ENCODE results near the gene CPAMD8.

CPAMD8 gene

GRCh38 chr19:16901491-16902175 is 125.0 kb downstream of the CPAMD8 start:
- DNase-seq = no peak
- no peak overlapping the region for H3K4me2 ChIP-seq (ENCODE audit: low read length)
- H3K4me3 ChIP-seq (ENCODE audit: low read depth, low read length) = no peak overlapping the region
- no peak overlapping the region for H3K23ac ChIP-seq (ENCODE audit: low read length)
- H3K18ac ChIP-seq (ENCODE audit: low read length) = no peak overlapping the region
- H3K4ac ChIP-seq (ENCODE audit: low read depth, low read length) = no peak overlapping the region
- no peak overlapping the region for H2BK120ac ChIP-seq (ENCODE audit: insufficient read depth, low read length, poor library complexity)
- H3K79me1 ChIP-seq (ENCODE audit: low read length) = peaks cover 3% of the 10 kb centered on the region
- H2AFZ ChIP-seq (ENCODE audit: insufficient read depth, low read length, poor library complexity) = no peak overlapping the region
- H3K9me3 ChIP-seq (ENCODE audit: insufficient read depth, low read depth, low read length) = peaks cover 13% of the 10 kb centered on the region
- no peak overlapping the region for H4K8ac ChIP-seq (ENCODE audit: low read depth, low read length)
- H3K4me1 ChIP-seq (ENCODE audit: control insufficient read depth in 1 of 2, insufficient read depth in 2 of 2, low read length in 2 of 2) = peaks cover under 1 to 5% of the 10 kb centered on the region in 2 experiments
- no peak overlapping the region for H2AK5ac ChIP-seq (ENCODE audit: low read length)
- H4K91ac ChIP-seq (ENCODE audit: low read depth, low read length) = no peak overlapping the region
- H3K9ac ChIP-seq (ENCODE audit: low read length) = no peak overlapping the region
- H3K27me3 ChIP-seq (ENCODE audit: insufficient read depth, low read length) = peaks cover under 1% of the 10 kb centered on the region
- no peak overlapping the region for H4K12ac ChIP-seq (ENCODE audit: low read depth, low read length)
- H3K14ac ChIP-seq (ENCODE audit: low read length) = no peak overlapping the region
- H2BK12ac ChIP-seq (ENCODE audit: low read length) = no peak overlapping the region
- no peak overlapping the region for H3K27ac ChIP-seq (ENCODE audit: low read depth, low read length)
- no peak overlapping the region for H2BK5ac ChIP-seq (ENCODE audit: low read depth, low read length, poor library complexity)
- H3K36me3 ChIP-seq (ENCODE audit: control insufficient read depth in 1 of 2, insufficient read depth in 2 of 2, low read length in 2 of 2) = no peaks in the 10 kb centered on the region
- WGBS (ENCODE audit: extremely low coverage, insufficient coverage, insufficient read length) = no CpG with 5 or more reads among the region's 19 CpGs
- H3K79me2 ChIP-seq (ENCODE audit: control insufficient read depth, insufficient read depth, low read length, poor library complexity) = no peaks in the 10 kb centered on the region

- Histone ChIP-seq H3K36me3 (ENCODE audit: control insufficient read depth in 1 of 2, insufficient read depth in 2 of 2, low read length in 2 of 2) (no peaks in the 10 kb centered on the region), H3K79me2 (ENCODE audit: control insufficient read depth, insufficient read depth, low read length, poor library complexity) (no peaks in the 10 kb centered on the region), H3K4me2 (ENCODE audit: low read length) (no peak overlapping the region), H3K23ac (ENCODE audit: low read length) (no peak overlapping the region), H3K27me3 (ENCODE audit: insufficient read depth, low read length) (peaks cover 5% of the 10 kb centered on the region), H3K4me3 (ENCODE audit: low read depth, low read length) (peak overlapping the region; percentile 10), H3K18ac (ENCODE audit: low read length) (no peak overlapping the region), H4K12ac (ENCODE audit: low read depth, low read length) (no peak overlapping the region), H3K9me3 (ENCODE audit: insufficient read depth, low read depth, low read length) (peaks cover 13% of the 10 kb centered on the region), H3K79me1 (ENCODE audit: low read length) (peaks cover 5% of the 10 kb centered on the region), H2AFZ (ENCODE audit: insufficient read depth, low read length, poor library complexity) (no peak overlapping the region), H2AK5ac (ENCODE audit: low read length) (no peak overlapping the region), H2BK120ac (ENCODE audit: insufficient read depth, low read length, poor library complexity) (no peak overlapping the region), H4K8ac (ENCODE audit: low read depth, low read length) (no peak overlapping the region), H4K91ac (ENCODE audit: low read depth, low read length) (no peak overlapping the region), H3K4ac (ENCODE audit: low read depth, low read length) (no peak overlapping the region), H3K27ac (ENCODE audit: low read depth, low read length) (no peak overlapping the region), H2BK12ac (ENCODE audit: low read length) (no peak overlapping the region), H2BK5ac (ENCODE audit: low read depth, low read length, poor library complexity) (no peak overlapping the region), H3K4me1 (ENCODE audit: control insufficient read depth in 1 of 2, insufficient read depth in 2 of 2, low read length in 2 of 2) (peaks cover 6 to 12% of the 10 kb centered on the region in 2 experiments), H3K14ac (ENCODE audit: low read length) (no peak overlapping the region), H3K9ac (ENCODE audit: low read length) (no peak overlapping the region)
- peak in 1 of 2 donors; percentile 63 for DNase-seq
- WGBS (ENCODE audit: extremely low coverage, insufficient coverage, insufficient read length) = no CpG with 5 or more reads among the region's 7 CpGs
These were observed 127.0 kb downstream of the CPAMD8 start for GRCh38 chr19:16899566-16900075.

GRCh38 chr19:16898361-16899015 is 128.1 kb downstream of the CPAMD8 start:
- Histone ChIP-seq H3K4ac (ENCODE audit: low read depth, low read length) (no peak overlapping the region), H2BK120ac (ENCODE audit: insufficient read depth, low read length, poor library complexity) (no peak overlapping the region), H4K8ac (ENCODE audit: low read depth, low read length) (no peak overlapping the region), H3K27me3 (ENCODE audit: insufficient read depth, low read length) (peaks cover 5% of the 10 kb centered on the region), H2BK12ac (ENCODE audit: low read length) (no peak overlapping the region), H4K91ac (ENCODE audit: low read depth, low read length) (no peak overlapping the region), H3K9me3 (ENCODE audit: insufficient read depth, low read depth, low read length) (peaks cover 10% of the 10 kb centered on the region), H3K4me2 (ENCODE audit: low read length) (no peak overlapping the region), H3K9ac (ENCODE audit: low read length) (no peak overlapping the region), H3K36me3 (ENCODE audit: control insufficient read depth in 1 of 2, insufficient read depth in 2 of 2, low read length in 2 of 2) (no peaks in the 10 kb centered on the region), H3K14ac (ENCODE audit: low read length) (no peak overlapping the region), H4K12ac (ENCODE audit: low read depth, low read length) (no peak overlapping the region), H2AK5ac (ENCODE audit: low read length) (no peak overlapping the region), H3K27ac (ENCODE audit: low read depth, low read length) (no peak overlapping the region), H2BK5ac (ENCODE audit: low read depth, low read length, poor library complexity) (no peak overlapping the region), H3K79me1 (ENCODE audit: low read length) (peaks cover 5% of the 10 kb centered on the region), H3K4me3 (ENCODE audit: low read depth, low read length) (no peak overlapping the region), H3K18ac (ENCODE audit: low read length) (no peak overlapping the region), H3K23ac (ENCODE audit: low read length) (no peak overlapping the region), H3K4me1 (ENCODE audit: control insufficient read depth in 1 of 2, insufficient read depth in 2 of 2, low read length in 2 of 2) (peaks cover 6 to 12% of the 10 kb centered on the region in 2 experiments), H2AFZ (ENCODE audit: insufficient read depth, low read length, poor library complexity) (no peak overlapping the region), H3K79me2 (ENCODE audit: control insufficient read depth, insufficient read depth, low read length, poor library complexity) (no peaks in the 10 kb centered on the region)
- no peak for DNase-seq
- WGBS (ENCODE audit: extremely low coverage, insufficient coverage, insufficient read length) = no CpG with 5 or more reads among the region's 12 CpGs

- no peaks in the 10 kb centered on the region for H3K79me2 ChIP-seq (ENCODE audit: control insufficient read depth, insufficient read depth, low read length, poor library complexity)
- H3K4me1 ChIP-seq (ENCODE audit: control insufficient read depth in 1 of 2, insufficient read depth in 2 of 2, low read length in 2 of 2) = peaks cover 6 to 12% of the 10 kb centered on the region in 2 experiments
- peak overlapping the region; percentile 72 for H2AFZ ChIP-seq (ENCODE audit: insufficient read depth, low read length, poor library complexity)
- no peak overlapping the region for H3K4ac ChIP-seq (ENCODE audit: low read depth, low read length)
- no peak overlapping the region for H3K18ac ChIP-seq (ENCODE audit: low read length)
- H2BK12ac ChIP-seq (ENCODE audit: low read length) = no peak overlapping the region
- H4K12ac ChIP-seq (ENCODE audit: low read depth, low read length) = no peak overlapping the region
- no peak overlapping the region for H4K91ac ChIP-seq (ENCODE audit: low read depth, low read length)
- no peak overlapping the region for H3K14ac ChIP-seq (ENCODE audit: low read length)
- no CpG with 5 or more reads among the region's 30 CpGs for WGBS (ENCODE audit: extremely low coverage, insufficient coverage, insufficient read length)
- H3K79me1 ChIP-seq (ENCODE audit: low read length) = peaks cover 5% of the 10 kb centered on the region
- H3K9me3 ChIP-seq (ENCODE audit: insufficient read depth, low read depth, low read length) = peaks cover 10% of the 10 kb centered on the region
- no peaks in the 10 kb centered on the region for H3K36me3 ChIP-seq (ENCODE audit: control insufficient read depth in 1 of 2, insufficient read depth in 2 of 2, low read length in 2 of 2)
- no peak overlapping the region for H3K9ac ChIP-seq (ENCODE audit: low read length)
- H3K27me3 ChIP-seq (ENCODE audit: insufficient read depth, low read length) = peaks cover 5% of the 10 kb centered on the region
- H2BK5ac ChIP-seq (ENCODE audit: low read depth, low read length, poor library complexity) = no peak overlapping the region
- no peak overlapping the region for H3K23ac ChIP-seq (ENCODE audit: low read length)
- no peak overlapping the region for H4K8ac ChIP-seq (ENCODE audit: low read depth, low read length)
- H3K4me3 ChIP-seq (ENCODE audit: low read depth, low read length) = peak overlapping the region; percentile 75
- H2BK120ac ChIP-seq (ENCODE audit: insufficient read depth, low read length, poor library complexity) = no peak overlapping the region
- no peak overlapping the region for H2AK5ac ChIP-seq (ENCODE audit: low read length)
- DNase-seq = no peak
- no peak overlapping the region for H3K27ac ChIP-seq (ENCODE audit: low read depth, low read length)
- H3K4me2 ChIP-seq (ENCODE audit: low read length) = peak overlapping the region; percentile 84
These were observed 128.8 kb downstream of the CPAMD8 start for GRCh38 chr19:16897856-16898161.
